Hematopoietic multipotent progenitor cell treated with erythropoietin and hydrocortisone succinate and interleukin-3 and kit ligand, for 6 days (in vitro differentiated cells): ENCODE data around the gene PIWIL4.

ENCODE experiments used
- DNase-seq: peaks from one replicate; pipeline ENCODE4 v3.0.0-alpha.2; 2015

The PIWIL4 gene

GRCh38 chr11:94567181-94567670, at the start of gene PIWIL4:
PIWIL4 (plus strand) TSS chr11:94567368; CDS start chr11:94567519, 151 bp downstream.
- DNase-seq: no peak

GRCh38 chr11:94518300-94518699, 48.9 kb upstream of the PIWIL4 start:
- no peak for DNase-seq

GRCh38 chr11:94519478-94520084, 47.6 kb upstream of the PIWIL4 start:
- peak; percentile 80 for DNase-seq

GRCh38 chr11:94521684-94522083, 45.5 kb upstream of the PIWIL4 start:
- peak; percentile 55 for DNase-seq

GRCh38 chr11:94524341-94524740, 42.8 kb upstream of the PIWIL4 start:
- no peak for DNase-seq

- DNase-seq: peak; percentile 67
Observed at GRCh38 chr11:94525546-94526324, 41.4 kb upstream of the PIWIL4 start.

- DNase-seq: peak; percentile 59
Observed at GRCh38 chr11:94526645-94527438, 40.3 kb upstream of the PIWIL4 start.

- DNase-seq: no peak
Observed at GRCh38 chr11:94528551-94528950, 38.6 kb upstream of the PIWIL4 start.

GRCh38 chr11:94532211-94532610, 35.0 kb upstream of the PIWIL4 start:
- DNase-seq: no peak

- DNase-seq: no peak
Observed at GRCh38 chr11:94533206-94533605, 34.0 kb upstream of the PIWIL4 start.

GRCh38 chr11:94533696-94534630, 33.2 kb upstream of the PIWIL4 start:
- no peak for DNase-seq

- no peak for DNase-seq
Observed at GRCh38 chr11:94536386-94536785, 30.8 kb upstream of the PIWIL4 start.

- no peak for DNase-seq
Observed at GRCh38 chr11:94537031-94537600, 30.1 kb upstream of the PIWIL4 start.

- no peak for DNase-seq
Observed at GRCh38 chr11:94539420-94539819, 27.7 kb upstream of the PIWIL4 start.

- peak; percentile 84 for DNase-seq
Observed at GRCh38 chr11:94543695-94544645, 23.2 kb upstream of the PIWIL4 start, which contains the start of gene FUT4. FUT4 (plus strand) TSS chr11:94543921; CDS start chr11:94544134, 213 bp downstream.

GRCh38 chr11:94544646-94545263, 22.4 kb upstream of the PIWIL4 start:
- peak; percentile 32 for DNase-seq

GRCh38 chr11:94545264-94546161, 21.7 kb upstream of the PIWIL4 start:
- no peak for DNase-seq

- DNase-seq: no peak
Observed at GRCh38 chr11:94546162-94546470, 21.1 kb upstream of the PIWIL4 start.

- peak; percentile 39 for DNase-seq
Observed at GRCh38 chr11:94546886-94547285, 20.3 kb upstream of the PIWIL4 start.
